ENCODE measurements around the gene SEC23A. TPM values are rescaled to one million over a fixed set of nuclear protein-coding genes. Genes with fewer than 3 reads are reported as not detected.

Gene SEC23A
- total and polyA plus RNA-seq, 2 of the 13 experiments (the other 11 are each of a cell fraction or from before 2014, with no cell fraction given): 403 to 887 TPM

DNA sequence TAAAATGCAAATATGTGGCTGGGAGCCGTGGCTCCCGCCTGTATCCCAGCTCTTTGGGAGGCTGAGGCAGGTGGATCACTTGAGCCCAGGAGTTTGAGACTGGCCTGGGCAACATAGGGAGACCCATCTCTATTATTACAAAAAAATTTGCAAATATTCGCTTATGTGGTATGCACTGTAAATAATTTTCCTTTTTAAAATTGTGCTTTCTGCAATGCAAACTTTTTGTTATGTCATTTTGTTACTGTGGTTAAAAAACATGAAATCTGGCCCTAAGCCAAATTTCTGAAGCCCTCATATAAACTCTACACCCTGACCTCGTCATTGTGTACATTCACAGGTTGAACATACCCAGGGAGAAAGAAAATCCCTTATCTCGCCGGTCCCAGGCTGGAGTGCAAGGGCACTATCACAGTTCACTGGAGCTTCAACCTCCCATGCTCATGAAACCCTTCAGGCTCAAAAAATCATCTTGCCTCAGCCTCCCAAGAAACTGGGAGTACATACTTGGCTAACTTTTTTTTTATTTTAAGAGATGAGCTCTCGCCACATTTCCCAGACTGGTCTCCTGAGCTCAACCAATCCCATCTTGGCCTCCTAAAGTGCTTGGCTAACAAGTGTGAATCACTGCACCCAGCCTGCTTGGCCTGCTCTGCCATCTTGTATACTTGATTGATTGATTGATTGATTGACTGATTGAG is 42.4 kb upstream of the SEC23A start (continued):
- TF ChIP-seq, protein P1, sequence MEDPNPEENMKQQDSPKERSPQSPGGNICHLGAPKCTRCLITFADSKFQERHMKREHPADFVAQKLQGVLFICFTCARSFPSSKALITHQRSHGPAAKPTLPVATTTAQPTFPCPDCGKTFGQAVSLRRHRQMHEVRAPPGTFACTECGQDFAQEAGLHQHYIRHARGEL (CRISPR knock-in tag; IDR thresholded peaks at IDR 0.05): 0 out of 2 replicates have a peak, but pooled peaks have one; percentile 53
- TF ChIP-seq, protein P2, sequence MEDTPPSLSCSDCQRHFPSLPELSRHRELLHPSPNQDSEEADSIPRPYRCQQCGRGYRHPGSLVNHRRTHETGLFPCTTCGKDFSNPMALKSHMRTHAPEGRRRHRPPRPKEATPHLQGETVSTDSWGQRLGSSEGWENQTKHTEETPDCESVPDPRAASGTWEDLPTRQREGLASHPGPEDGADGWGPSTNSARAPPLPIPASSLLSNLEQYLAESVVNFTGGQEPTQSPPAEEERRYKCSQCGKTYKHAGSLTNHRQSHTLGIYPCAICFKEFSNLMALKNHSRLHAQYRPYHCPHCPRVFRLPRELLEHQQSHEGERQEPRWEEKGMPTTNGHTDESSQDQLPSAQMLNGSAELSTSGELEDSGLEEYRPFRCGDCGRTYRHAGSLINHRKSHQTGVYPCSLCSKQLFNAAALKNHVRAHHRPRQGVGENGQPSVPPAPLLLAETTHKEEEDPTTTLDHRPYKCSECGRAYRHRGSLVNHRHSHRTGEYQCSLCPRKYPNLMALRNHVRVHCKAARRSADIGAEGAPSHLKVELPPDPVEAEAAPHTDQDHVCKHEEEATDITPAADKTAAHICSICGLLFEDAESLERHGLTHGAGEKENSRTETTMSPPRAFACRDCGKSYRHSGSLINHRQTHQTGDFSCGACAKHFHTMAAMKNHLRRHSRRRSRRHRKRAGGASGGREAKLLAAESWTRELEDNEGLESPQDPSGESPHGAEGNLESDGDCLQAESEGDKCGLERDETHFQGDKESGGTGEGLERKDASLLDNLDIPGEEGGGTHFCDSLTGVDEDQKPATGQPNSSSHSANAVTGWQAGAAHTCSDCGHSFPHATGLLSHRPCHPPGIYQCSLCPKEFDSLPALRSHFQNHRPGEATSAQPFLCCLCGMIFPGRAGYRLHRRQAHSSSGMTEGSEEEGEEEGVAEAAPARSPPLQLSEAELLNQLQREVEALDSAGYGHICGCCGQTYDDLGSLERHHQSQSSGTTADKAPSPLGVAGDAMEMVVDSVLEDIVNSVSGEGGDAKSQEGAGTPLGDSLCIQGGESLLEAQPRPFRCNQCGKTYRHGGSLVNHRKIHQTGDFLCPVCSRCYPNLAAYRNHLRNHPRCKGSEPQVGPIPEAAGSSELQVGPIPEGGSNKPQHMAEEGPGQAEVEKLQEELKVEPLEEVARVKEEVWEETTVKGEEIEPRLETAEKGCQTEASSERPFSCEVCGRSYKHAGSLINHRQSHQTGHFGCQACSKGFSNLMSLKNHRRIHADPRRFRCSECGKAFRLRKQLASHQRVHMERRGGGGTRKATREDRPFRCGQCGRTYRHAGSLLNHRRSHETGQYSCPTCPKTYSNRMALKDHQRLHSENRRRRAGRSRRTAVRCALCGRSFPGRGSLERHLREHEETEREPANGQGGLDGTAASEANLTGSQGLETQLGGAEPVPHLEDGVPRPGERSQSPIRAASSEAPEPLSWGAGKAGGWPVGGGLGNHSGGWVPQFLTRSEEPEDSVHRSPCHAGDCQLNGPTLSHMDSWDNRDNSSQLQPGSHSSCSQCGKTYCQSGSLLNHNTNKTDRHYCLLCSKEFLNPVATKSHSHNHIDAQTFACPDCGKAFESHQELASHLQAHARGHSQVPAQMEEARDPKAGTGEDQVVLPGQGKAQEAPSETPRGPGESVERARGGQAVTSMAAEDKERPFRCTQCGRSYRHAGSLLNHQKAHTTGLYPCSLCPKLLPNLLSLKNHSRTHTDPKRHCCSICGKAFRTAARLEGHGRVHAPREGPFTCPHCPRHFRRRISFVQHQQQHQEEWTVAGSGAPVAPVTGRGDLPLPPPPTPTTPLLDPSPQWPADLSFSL (CRISPR knock-in tag; IDR thresholded peaks at IDR 0.05): no peak
- TF ChIP-seq, protein P3, sequence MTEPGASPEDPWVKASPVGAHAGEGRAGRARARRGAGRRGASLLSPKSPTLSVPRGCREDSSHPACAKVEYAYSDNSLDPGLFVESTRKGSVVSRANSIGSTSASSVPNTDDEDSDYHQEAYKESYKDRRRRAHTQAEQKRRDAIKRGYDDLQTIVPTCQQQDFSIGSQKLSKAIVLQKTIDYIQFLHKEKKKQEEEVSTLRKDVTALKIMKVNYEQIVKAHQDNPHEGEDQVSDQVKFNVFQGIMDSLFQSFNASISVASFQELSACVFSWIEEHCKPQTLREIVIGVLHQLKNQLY (CRISPR knock-in tag; IDR thresholded peaks at IDR 0.05): 0 out of 2 replicates have a peak, but pooled peaks have one; percentile 15
- TF ChIP-seq KDM1A (CRISPR knock-in tag; IDR thresholded peaks at IDR 0.05) (0 out of 2 replicates have a peak, but pooled peaks have one; percentile 9), ETV6 (CRISPR knock-in tag; conservative IDR thresholded peaks at IDR 0.05) (no peak), ZBTB7A (CRISPR knock-in tag; IDR thresholded peaks at IDR 0.05) (no peak), CBX5 (CRISPR knock-in tag; IDR thresholded peaks at IDR 0.05; ENCODE audit: borderline replicate concordance) (no peak), ZNF784 (CRISPR knock-in tag; IDR thresholded peaks at IDR 0.05; ENCODE audit: borderline replicate concordance) (no peak), ATF6 (CRISPR knock-in tag; conservative IDR thresholded peaks at IDR 0.05) (no peak; the same call in 1 of the 2 replicates), ZNF772 (CRISPR knock-in tag; IDR thresholded peaks at IDR 0.05) (no peak), MAF1 (CRISPR knock-in tag; IDR thresholded peaks at IDR 0.05; ENCODE audit: borderline replicate concordance) (no peak), AGO2 (optimal IDR thresholded peaks at IDR 0.05; ENCODE audit: low read depth, low read length) (no peak), DNMT1 (CRISPR knock-in tag; IDR thresholded peaks at IDR 0.05) (no peak), KDM4B (CRISPR knock-in tag; IDR thresholded peaks at IDR 0.05) (0 out of 2 replicates have a peak, but pooled peaks have one; percentile 26), ZNF781 (CRISPR knock-in tag; IDR thresholded peaks at IDR 0.05; ENCODE audit: borderline replicate concordance, not compliant biosample characterization) (no peak)
- TF ChIP-seq, protein P4, sequence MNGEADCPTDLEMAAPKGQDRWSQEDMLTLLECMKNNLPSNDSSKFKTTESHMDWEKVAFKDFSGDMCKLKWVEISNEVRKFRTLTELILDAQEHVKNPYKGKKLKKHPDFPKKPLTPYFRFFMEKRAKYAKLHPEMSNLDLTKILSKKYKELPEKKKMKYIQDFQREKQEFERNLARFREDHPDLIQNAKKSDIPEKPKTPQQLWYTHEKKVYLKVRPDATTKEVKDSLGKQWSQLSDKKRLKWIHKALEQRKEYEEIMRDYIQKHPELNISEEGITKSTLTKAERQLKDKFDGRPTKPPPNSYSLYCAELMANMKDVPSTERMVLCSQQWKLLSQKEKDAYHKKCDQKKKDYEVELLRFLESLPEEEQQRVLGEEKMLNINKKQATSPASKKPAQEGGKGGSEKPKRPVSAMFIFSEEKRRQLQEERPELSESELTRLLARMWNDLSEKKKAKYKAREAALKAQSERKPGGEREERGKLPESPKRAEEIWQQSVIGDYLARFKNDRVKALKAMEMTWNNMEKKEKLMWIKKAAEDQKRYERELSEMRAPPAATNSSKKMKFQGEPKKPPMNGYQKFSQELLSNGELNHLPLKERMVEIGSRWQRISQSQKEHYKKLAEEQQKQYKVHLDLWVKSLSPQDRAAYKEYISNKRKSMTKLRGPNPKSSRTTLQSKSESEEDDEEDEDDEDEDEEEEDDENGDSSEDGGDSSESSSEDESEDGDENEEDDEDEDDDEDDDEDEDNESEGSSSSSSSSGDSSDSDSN (CRISPR knock-in tag; IDR thresholded peaks at IDR 0.05): 0 out of 2 replicates have a peak, but pooled peaks have one; percentile 7
